ENCODE results near the gene CD4.
"Not testable (repeated sequence)": the region's sequence is repeated elsewhere in the genome, so short reads cannot be mapped to it uniquely, and the experiment has no call there.

CD4 gene

GRCh38 chr12:6788972-6789924 lies at the start of gene CD4:
CD4 (plus strand) TSS chr12:6789528; CDS start chr12:6800139, 10,611 bp downstream.
- DNase-seq (ENCODE audit: low read depth in 3 of 3), result peak in 1 of 3 experiments; percentile 43

- DNase-seq (ENCODE audit: low read depth in 3 of 3), result not testable (repeated sequence)
These were observed 47.2 kb upstream of the CD4 start for GRCh38 chr12:6742080-6742479.

- DNase-seq (ENCODE audit: low read depth in 3 of 3), result no peak
These were observed 46.5 kb upstream of the CD4 start for GRCh38 chr12:6742834-6743233.

GRCh38 chr12:6743300-6743699 lies 46.0 kb upstream of the CD4 start:
- not testable (repeated sequence) for DNase-seq (ENCODE audit: low read depth in 3 of 3)

GRCh38 chr12:6745741-6746525 lies 43.4 kb upstream of the CD4 start:
- DNase-seq (ENCODE audit: low read depth in 3 of 3), result no peak

GRCh38 chr12:6747216-6747615 lies 42.1 kb upstream of the CD4 start:
- DNase-seq (ENCODE audit: low read depth in 3 of 3), result no peak

GRCh38 chr12:6748761-6749160 lies 40.6 kb upstream of the CD4 start:
- no peak for DNase-seq (ENCODE audit: low read depth in 3 of 3)

GRCh38 chr12:6750506-6750905 lies 38.8 kb upstream of the CD4 start:
- no peak for DNase-seq (ENCODE audit: low read depth in 3 of 3)

GRCh38 chr12:6751767-6752166 lies 37.6 kb upstream of the CD4 start:
- DNase-seq (ENCODE audit: low read depth in 3 of 3), result no peak

GRCh38 chr12:6752167-6752920 lies 37.0 kb upstream of the CD4 start:
- DNase-seq (ENCODE audit: low read depth in 3 of 3), result no peak

- peak; percentile 91 to 97 (median 96) for DNase-seq (ENCODE audit: low read depth in 3 of 3)
These were observed 36.2 kb upstream of the CD4 start, which contains the start of gene MLF2 for GRCh38 chr12:6752921-6753771. MLF2 (minus strand) TSS chr12:6753141; CDS start chr12:6752334, 807 bp downstream.

- DNase-seq (ENCODE audit: low read depth in 3 of 3), result no peak
These were observed 35.5 kb upstream of the CD4 start for GRCh38 chr12:6753772-6754356.

- DNase-seq (ENCODE audit: low read depth in 3 of 3), result no peak
These were observed 34.9 kb upstream of the CD4 start for GRCh38 chr12:6754411-6754810.

GRCh38 chr12:6757028-6757690 lies 32.2 kb upstream of the CD4 start:
- no peak for DNase-seq (ENCODE audit: low read depth in 3 of 3)

GRCh38 chr12:6758506-6759095 lies 30.7 kb upstream of the CD4 start:
- DNase-seq (ENCODE audit: low read depth in 3 of 3), result no peak

- DNase-seq (ENCODE audit: low read depth in 3 of 3), result no peak
These were observed 29.6 kb upstream of the CD4 start for GRCh38 chr12:6759741-6760140.

GRCh38 chr12:6763380-6763779 lies 25.9 kb upstream of the CD4 start:
- no peak for DNase-seq (ENCODE audit: low read depth in 3 of 3)

GRCh38 chr12:6764011-6764828 lies 25.1 kb upstream of the CD4 start:
- DNase-seq (ENCODE audit: low read depth in 3 of 3), result no peak
